ENCODE measurements around the gene HOXB4. TPM values are rescaled to one million over a fixed set of nuclear protein-coding genes. Genes with fewer than 3 reads are reported as not detected.

HOXB4 gene
- total RNA-seq, 2 experiments from 2014 or later: 1.7 to 2.0 TPM

DNA sequence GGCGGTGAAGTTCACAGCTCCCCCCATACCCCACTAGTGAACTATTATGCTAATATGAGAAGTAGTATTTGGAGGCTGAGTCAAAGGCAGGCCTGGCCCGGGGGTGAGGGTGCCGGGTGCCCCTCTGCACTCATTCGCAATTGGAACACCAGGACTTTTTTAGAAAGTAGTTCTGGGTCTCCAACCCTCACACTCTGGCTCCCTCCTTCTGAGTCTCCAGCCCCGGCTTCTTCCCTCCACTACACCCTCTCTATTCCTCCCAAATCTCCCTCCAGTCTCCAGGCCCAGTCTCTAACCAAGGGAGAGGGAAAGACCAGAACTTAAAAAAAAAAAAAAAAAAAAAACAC, 21.9 kb downstream of the HOXB4 start:
- POLR2A ChIA-PET: interaction anchor here (0.7 to 0.9 kb wide), 5 partner anchors 9 to 207 kb away, joined by 3 to 4 read pairs (median 3); partner anchors contain the start of gene HOXB4
- Mint-ChIP-seq H3K9me3 (no peaks in the 10 kb centered on the region), H3K27me3 (peaks cover 1% of the 10 kb centered on the region), H3K4me1 (ENCODE audit: low read depth) (peaks cover 4% of the 10 kb centered on the region), H3K36me3 (ENCODE audit: low read depth) (no peaks in the 10 kb centered on the region), H3K4me3 (no peak overlapping the region), H3K27ac (no peak overlapping the region)
- DNase-seq: no peak
- no peak for ATAC-seq
- intact Hi-C loops (cut with micrococcal nuclease): no loop called here
- CTCF ChIA-PET: interaction anchor here (1.3 to 1.7 kb wide), 4 partner anchors 33 to 64 kb away, joined by 3 to 6 read pairs (median 4); partner anchors contain the start of gene HOXB5
- TF ChIP-seq CTCF (IDR thresholded peaks at IDR 0.05): no peak

DNA sequence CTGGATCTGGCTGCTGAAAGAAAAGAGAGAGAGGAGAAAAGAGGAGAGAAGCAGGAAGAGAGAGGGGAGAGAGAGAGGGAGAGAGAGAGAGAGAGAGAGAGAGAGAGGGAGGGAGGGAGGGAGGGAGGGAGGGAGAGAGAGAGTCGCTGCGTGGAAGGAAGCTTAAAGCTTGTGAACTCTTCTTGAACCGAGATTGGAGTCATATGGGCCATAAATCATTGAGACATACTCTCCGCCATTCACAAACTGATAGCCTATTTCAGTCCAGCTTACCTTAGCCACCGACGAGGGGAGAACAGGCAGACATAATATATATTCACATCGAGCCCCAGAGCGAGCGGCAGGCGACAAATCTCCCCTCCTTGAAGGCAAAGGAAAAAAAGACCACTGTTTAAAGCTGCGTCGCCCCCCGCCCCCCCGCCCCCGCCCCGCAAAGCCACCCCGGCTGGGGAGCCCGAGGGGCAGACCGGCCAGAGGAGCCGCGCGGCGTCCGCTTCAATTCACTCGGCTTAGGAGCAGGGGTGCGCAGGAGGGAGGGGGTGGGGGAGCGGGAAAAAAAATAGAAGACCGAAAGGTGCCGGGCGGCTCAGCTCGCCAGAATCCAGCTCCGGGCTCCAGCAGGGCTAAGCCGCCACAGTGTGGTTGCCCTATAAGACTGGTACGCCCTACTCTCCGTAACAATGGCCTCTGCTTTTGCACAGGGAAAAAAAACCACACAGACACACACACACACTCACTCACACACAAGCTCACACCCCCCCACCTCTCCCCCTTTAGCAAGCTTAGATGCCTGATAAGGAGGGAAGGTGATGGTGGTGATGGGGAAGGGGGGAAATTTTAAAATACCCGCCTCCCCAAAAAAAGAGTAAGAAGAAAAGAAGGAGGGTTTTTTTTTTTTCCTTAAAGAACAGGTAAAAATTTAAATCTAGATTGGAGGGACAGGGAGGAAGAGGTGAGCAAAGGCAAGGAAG, 22.6 kb downstream of the HOXB4 start:
- Mint-ChIP-seq H3K4me3 (peak overlapping the region; percentile 59), H3K36me3 (ENCODE audit: low read depth) (no peaks in the 10 kb centered on the region), H3K27ac (no peak overlapping the region), H3K27me3 (peaks cover 1% of the 10 kb centered on the region), H3K4me1 (ENCODE audit: low read depth) (peaks cover 4% of the 10 kb centered on the region), H3K9me3 (no peaks in the 10 kb centered on the region)
- DNase-seq: peak; percentile 28
- intact Hi-C loops (cut with micrococcal nuclease): no loop called here
- ChIA-PET POLR2A (interaction anchor here (0.6 to 1.4 kb wide), 5 partner anchors 8 to 124 kb away, joined by 3 to 4 read pairs (median 3); no protein-coding TSS in a partner anchor), CTCF (interaction anchor here (0.7 to 1.7 kb wide), 5 partner anchors 27 to 64 kb away, joined by 3 to 6 read pairs (median 3); partner anchors contain the start of gene HOXB5)
- ATAC-seq: peak; percentile 79
- no peak for TF ChIP-seq CTCF (IDR thresholded peaks at IDR 0.05)

DNA sequence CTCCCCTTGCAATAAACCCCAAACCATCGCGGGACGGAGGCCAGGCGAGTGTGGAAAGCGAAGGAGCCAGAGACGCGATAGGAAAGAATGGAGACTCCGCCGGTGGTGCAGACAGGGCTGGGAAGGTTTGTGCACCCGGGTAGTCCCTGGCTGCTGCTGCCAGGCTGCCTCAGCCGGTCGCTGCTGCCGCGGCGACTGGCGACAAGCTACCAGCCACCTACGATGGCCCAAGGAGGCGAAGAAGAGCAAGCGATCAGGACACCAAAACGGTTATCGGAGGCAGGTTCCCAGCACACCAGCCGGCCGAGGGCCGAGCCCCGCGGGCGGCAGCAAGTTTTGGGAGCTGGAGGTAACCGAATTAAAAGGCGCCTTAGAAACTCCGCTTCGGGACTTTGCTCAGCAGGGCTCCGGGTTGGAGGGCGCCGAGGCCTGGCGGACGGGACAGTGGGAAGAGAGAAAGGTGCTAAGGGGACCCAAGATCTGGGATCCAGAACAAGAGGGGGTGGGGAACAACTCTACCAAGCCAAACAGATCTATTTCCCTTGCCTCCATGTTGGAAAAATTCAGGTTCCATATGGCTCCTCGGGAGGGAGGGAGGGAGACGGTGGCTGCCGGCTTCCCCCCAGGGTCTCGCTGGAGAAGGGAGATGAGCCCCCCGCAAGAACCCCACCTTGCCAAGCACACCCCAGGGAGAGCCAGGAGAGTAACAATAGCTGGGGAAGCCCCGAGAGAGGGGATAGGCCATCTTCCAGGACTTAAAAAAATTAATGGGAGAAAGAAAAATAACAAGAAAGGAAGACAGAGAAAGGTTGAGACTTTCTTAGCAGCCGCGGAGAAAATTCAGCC, 23.5 kb downstream of the HOXB4 start:
- H3K36me3 Mint-ChIP-seq (ENCODE audit: low read depth): no peaks in the 10 kb centered on the region
- DNase-seq: no peak
- ChIA-PET POLR2A (interaction anchor here (1.4 kb wide), 1 partner anchor 11 kb away, joined by 4 read pairs; no protein-coding TSS in a partner anchor), CTCF (interaction anchor here (0.7 to 1.7 kb wide), 2 partner anchors 28 to 39 kb away, joined by 3 to 6 read pairs; partner anchors contain the start of gene HOXB5)
- no peak for TF ChIP-seq CTCF (IDR thresholded peaks at IDR 0.05)
- peaks cover 1% of the 10 kb centered on the region for H3K27me3 Mint-ChIP-seq
- H3K9me3 Mint-ChIP-seq: no peaks in the 10 kb centered on the region
- H3K4me3 Mint-ChIP-seq: peak overlapping the region; percentile 59
- H3K27ac Mint-ChIP-seq: no peak overlapping the region
- no peak for ATAC-seq
- intact Hi-C loops (cut with micrococcal nuclease): no loop called here
- peaks cover 4% of the 10 kb centered on the region for H3K4me1 Mint-ChIP-seq (ENCODE audit: low read depth)

- H3K9me3 Mint-ChIP-seq: no peaks in the 10 kb centered on the region
- intact Hi-C loops (cut with micrococcal nuclease): no loop called here
- DNase-seq (no peak), ATAC-seq (no peak)
- H3K4me3 Mint-ChIP-seq: no peak overlapping the region
- peaks cover 1% of the 10 kb centered on the region for H3K27me3 Mint-ChIP-seq
- no peak for TF ChIP-seq CTCF (IDR thresholded peaks at IDR 0.05)
- H3K27ac Mint-ChIP-seq: no peak overlapping the region
- H3K4me1 Mint-ChIP-seq (ENCODE audit: low read depth): peaks cover 4% of the 10 kb centered on the region
- ChIA-PET POLR2A (no interaction called here), CTCF (no interaction called here)
- no peaks in the 10 kb centered on the region for H3K36me3 Mint-ChIP-seq (ENCODE audit: low read depth)
Observed at GRCh38 chr17:48553826-48554225, 24.3 kb downstream of the HOXB4 start.

Measured in activated CD8-positive, alpha-beta T cell treated with anti-CD3 and anti-CD28 coated beads for 36 hours (primary cell).